ENCODE results near the gene DAB2IP. TPM values are rescaled to one million over a fixed set of nuclear protein-coding genes. Genes with fewer than 3 reads are reported as not detected.

Gene DAB2IP
- total RNA-seq, 1 experiment from 2014 or later = 19.1 TPM

GRCh38 chr9:121701736-121702261 is 50.4 kb downstream of the DAB2IP start:
- DNase-seq (ENCODE audit: low spot score) = no peak

GRCh38 chr9:121703014-121703734 is 51.7 kb downstream of the DAB2IP start:
- DNase-seq (ENCODE audit: low spot score) = no peak

DNA sequence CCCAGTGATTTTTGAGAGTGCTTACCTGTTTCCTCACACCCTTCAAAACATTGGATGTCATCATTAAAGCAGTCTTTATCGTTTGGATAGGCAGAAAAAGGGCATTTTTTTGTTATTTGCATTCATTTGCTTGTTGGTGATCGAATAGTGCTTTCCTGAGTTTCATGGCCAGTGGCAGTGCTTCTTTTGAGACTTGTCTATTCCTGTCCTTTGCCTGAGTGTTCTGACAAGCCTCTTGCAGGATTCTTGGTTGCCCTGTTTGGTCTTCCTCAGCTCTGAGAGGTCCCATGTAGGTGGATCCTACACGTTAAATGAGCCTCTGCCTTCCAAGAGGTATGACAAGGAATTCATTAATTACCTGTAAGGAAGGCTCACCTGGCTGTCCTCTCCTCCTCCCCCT is 52.8 kb downstream of the DAB2IP start:
- no peak for DNase-seq (ENCODE audit: low spot score)

- no peak for DNase-seq (ENCODE audit: low spot score)
Measured at GRCh38 chr9:121706149-121706750, 54.8 kb downstream of the DAB2IP start.

GRCh38 chr9:121707477-121708424 is 56.3 kb downstream of the DAB2IP start:
- no peak for DNase-seq (ENCODE audit: low spot score)

- DNase-seq (ENCODE audit: low spot score) = no peak
Measured at GRCh38 chr9:121708768-121709488, 57.5 kb downstream of the DAB2IP start.

- DNase-seq (ENCODE audit: low spot score) = no peak
Measured at GRCh38 chr9:121709798-121710197, 58.4 kb downstream of the DAB2IP start.

GRCh38 chr9:121711281-121711680 is 59.8 kb downstream of the DAB2IP start:
- DNase-seq (ENCODE audit: low spot score) = no peak

DNA sequence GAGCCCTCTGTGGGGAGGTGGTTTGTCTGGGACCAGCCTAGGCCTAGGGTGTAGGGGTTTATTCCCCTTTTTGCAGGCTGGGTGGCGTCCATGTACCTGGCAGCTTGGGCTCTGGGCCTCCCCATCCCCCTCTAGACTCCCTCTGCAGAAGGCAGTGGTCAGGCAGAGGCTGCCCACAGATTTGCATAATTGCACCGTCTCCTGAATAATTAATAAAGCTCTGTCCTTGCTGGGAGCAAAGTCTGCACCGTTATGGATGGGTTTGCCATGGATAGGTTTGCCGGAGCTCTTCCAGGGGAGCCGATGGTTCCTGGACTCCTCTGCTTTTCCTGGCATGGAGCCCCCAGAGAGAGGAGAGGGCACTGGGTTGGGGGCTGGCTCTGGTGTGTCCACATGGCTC is 60.4 kb downstream of the DAB2IP start:
- DNase-seq (ENCODE audit: low spot score) = no peak

- no peak for DNase-seq (ENCODE audit: low spot score)
Measured at GRCh38 chr9:121713400-121714070, 62.1 kb downstream of the DAB2IP start.

DNA sequence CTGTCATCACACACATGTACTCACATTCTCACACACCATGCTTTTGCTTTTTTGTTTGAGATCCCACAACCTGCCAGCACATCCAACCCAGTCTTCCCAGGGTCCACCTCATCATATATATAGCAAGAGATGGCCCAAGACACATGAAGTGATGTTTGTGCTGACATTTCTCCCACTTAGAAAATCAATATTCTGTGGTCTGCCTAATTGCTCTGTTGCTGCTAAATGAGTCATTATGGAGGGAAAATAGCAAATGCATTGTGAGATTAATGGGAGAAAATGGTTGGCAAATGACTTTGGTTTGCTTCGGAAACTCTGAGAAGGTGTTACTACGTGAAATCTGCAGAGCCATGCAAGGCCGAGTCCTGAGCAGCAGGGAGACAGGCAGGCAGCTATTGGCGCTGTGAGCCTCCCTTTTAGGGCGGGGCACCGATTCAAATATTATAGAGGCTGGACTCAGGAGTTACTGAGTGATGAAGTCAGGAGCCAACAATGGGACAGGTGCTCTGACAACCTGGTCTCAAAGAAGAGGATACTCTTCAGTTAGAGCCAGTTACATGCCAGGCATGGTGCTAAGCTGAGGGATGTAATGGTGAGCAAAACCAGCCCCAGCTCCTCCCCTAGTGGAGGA is 62.8 kb downstream of the DAB2IP start:
- DNase-seq (ENCODE audit: low spot score) = no peak

- DNase-seq (ENCODE audit: low spot score) = no peak
Measured at GRCh38 chr9:121714873-121715272, 63.4 kb downstream of the DAB2IP start.

- no peak for DNase-seq (ENCODE audit: low spot score)
Measured at GRCh38 chr9:121717141-121717991, 65.9 kb downstream of the DAB2IP start.

DNA sequence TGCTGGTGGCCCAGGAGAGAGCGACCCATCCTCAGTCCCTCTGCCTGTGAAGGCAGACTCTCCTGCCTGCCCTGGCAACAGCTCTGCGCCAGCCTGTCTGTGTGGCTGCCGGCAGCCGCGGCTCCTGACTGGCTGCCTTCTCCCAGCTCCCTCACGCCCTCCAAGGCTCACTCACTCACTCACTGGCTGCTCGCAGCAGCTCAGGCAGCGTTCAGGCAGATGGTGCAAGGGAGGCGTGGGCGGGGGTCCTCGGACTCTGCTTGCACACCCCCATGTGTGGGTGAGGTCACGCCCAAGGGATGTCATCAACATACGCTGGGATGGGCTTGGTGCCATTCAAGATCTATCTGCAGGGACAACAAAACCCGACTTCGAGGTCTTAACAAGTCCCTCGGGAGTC is 66.7 kb downstream of the DAB2IP start:
- no peak for DNase-seq (ENCODE audit: low spot score)

DNA sequence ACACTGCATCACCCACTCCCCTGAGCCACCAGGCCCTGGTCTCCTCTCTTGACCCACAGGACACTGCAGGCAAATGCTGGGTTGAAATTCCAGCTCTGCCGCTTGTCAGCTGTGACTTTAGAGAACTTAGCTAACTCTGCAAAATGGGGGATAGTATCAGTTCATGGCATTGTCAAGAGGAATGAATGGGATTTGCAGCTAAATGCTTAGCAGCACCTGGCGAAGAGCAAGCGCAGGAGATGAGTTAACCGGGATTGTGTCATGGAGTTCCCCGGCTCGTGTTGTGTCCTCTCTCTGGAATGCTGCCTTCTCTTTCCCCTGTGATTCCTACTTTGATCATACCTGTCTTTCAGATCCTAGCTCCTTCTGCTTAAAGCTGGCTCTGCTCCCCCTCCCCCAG is 67.1 kb downstream of the DAB2IP start:
- DNase-seq (ENCODE audit: low spot score) = no peak

DNA sequence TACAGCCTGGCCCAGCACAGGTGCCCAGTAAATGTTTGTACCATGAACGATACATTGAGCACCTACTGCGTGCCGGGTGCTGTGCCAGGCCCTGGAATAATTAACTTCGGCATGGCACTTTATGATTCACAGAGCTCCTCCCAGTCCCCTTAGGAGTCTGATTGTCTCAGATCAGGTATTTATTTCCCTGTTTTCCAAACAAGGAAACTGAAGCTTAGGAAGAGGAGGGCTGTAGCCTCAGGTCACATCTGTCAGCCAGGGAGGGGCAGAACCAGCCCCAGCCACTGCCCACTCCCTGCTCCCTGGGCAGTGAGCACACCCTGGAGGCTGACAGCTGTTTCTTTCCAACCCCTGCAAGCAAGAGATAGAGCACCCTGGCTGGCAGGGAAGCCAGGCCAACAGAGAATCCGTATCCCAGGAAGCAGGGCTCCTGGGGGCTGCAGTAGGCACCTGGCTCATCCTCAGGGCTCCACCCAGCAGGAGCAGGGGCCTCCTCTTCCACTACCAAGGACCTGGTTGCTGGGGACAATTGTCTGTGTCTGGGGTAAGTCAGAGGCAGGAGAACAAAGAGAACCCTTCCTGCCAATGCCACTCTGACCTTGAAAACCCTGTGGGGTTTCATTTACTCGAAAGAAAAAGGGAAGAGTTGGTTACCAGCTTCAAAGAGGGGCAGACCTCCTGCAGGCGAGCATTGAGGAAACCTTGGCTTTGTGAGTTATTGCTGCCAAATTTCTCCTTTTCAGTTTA is 69.0 kb downstream of the DAB2IP start:
- no peak for DNase-seq (ENCODE audit: low spot score)

- no peak for DNase-seq (ENCODE audit: low spot score)
Measured at GRCh38 chr9:121721058-121721350, 69.6 kb downstream of the DAB2IP start.

- DNase-seq (ENCODE audit: low spot score) = no peak
Measured at GRCh38 chr9:121721770-121722169, 70.3 kb downstream of the DAB2IP start.
